HCT116 (cell line): ENCODE data around the gene TANGO6. TPM values are rescaled to one million over a fixed set of nuclear protein-coding genes. Genes with fewer than 3 reads are reported as not detected.

Source experiments
- ATAC-seq: fragments of 200-7000 bp; cut with Tn5 transposase; 2 replicates; pipeline ENCODE4 v1.9.1; 2020; ENCODE audit warnings: mild to moderate bottlenecking, moderate library complexity
- BruUV-seq: library from RNA; stranded (reverse); fragments of 400-500 nt; replicated peaks from 2 replicates; lab custom pipeline; 2021; lab: Mats Ljungman, UMichigan
- CTCF ChIA-PET: fragments of 300-600 bp; sonication (Branson Sonifier 250); formaldehyde crosslinking; loops from one replicate; lab custom pipeline; 2021; ENCODE audit warnings: antibody characterized with exemption; lab: Charles Lee
- POLR2A ChIA-PET: fragments of 300-600, 350-600 bp; sonication (Branson Sonifier 250); formaldehyde crosslinking; loops from one replicate; lab custom pipeline; 2021; ENCODE audit warnings: antibody characterized with exemption; lab: Charles Lee
- RAD21 ChIA-PET, 2 experiments: fragments of 300-600 bp; sonication (Branson Sonifier 250); formaldehyde crosslinking; loops; one replicate each; lab custom pipeline; 2023; ENCODE audit warnings: low total read pairs in 2 of 2; ENCODE audit not compliant: uncharacterized antibody in 2 of 2, unreplicated experiment in 2 of 2, low non-redundant PET in 1 of 2; lab: Charles Lee
- DNase-seq: peaks from one replicate; pipeline ENCODE4 v3.0.0-alpha.2; 2010; ENCODE audit warnings: low read depth, low spot score
- H2AFZ ChIP-seq: fragments of 200-600 bp; shearing (Covaris generic), sonication (generic); 2 replicates; pipeline ENCODE4 v1.6.1; 2017; ENCODE audit warnings: low read depth, mixed run types, mixed read lengths, antibody characterized with exemption, low read length; ENCODE audit not compliant: poor library complexity, severe bottlenecking
- H3K27ac ChIP-seq: 2 replicates; pipeline ENCODE4 v1.5.1; 2012; ENCODE audit warnings: low read depth, low read length
- H3K27me3 ChIP-seq: fragments of 200-600 bp; sonication (generic); 2 replicates; pipeline ENCODE4 v1.6.1; 2016; ENCODE audit warnings: mixed run types, low read length, mixed read lengths; ENCODE audit not compliant: insufficient read depth
- H3K36me3 ChIP-seq, 2 experiments: fragments of 200-500 bp in 1 of 2; fragments of 200-600 bp in 1 of 2; sonication (Bioruptor generic) in 1 of 2; sonication (generic) in 1 of 2; 2 replicates each; pipeline versions ENCODE4 v1.5.1 to v1.6.1; 2014 to 2016; ENCODE audit warnings: low read length in 2 of 2, inconsistent platforms in 1 of 2, mixed read lengths in 1 of 2, mixed run types in 1 of 2; ENCODE audit not compliant: insufficient read depth in 2 of 2, control insufficient read depth in 1 of 2
- H3K4me1 ChIP-seq, 2 experiments: fragments of 200-600 bp in 1 of 2; sonication (generic) in 1 of 2; 2 replicates each; pipeline versions ENCODE4 v1.5.1 to v1.6.1; 2012 to 2017; ENCODE audit warnings: low read length in 2 of 2, inconsistent platforms in 1 of 2, mild to moderate bottlenecking in 1 of 2, mixed read lengths in 1 of 2, mixed run types in 1 of 2, moderate library complexity in 1 of 2; ENCODE audit not compliant: insufficient read depth in 2 of 2, control insufficient read depth in 1 of 2
- H3K4me2 ChIP-seq: fragments of 200-600 bp; sonication (generic); 2 replicates; pipeline ENCODE4 v1.6.1; 2017; ENCODE audit warnings: mixed run types, low read length, mixed read lengths
- H3K4me3 ChIP-seq, 2 experiments: fragments of 200-600 bp in 1 of 2; sonication (generic) in 1 of 2; replicated peaks in 1 of 2; 2 replicates each; pipeline ENCODE4 v1.5.1; 2011 to 2016; ENCODE audit warnings: low read length in 2 of 2, control low read depth in 1 of 2, low read depth in 1 of 2, mild to moderate bottlenecking in 1 of 2, mixed read lengths in 1 of 2, mixed run types in 1 of 2
- H3K79me2 ChIP-seq: fragments of 200-600 bp; sonication (generic); 2 replicates; pipeline ENCODE4 v1.6.1; 2017; ENCODE audit warnings: mild to moderate bottlenecking, mixed run types, low read length, moderate library complexity, mixed read lengths; ENCODE audit not compliant: insufficient read depth
- H3K9ac ChIP-seq: fragments of 200-600 bp; sonication (generic); 2 replicates; pipeline ENCODE4 v1.6.1; 2016; ENCODE audit warnings: low read length, mixed read lengths
- H3K9me2 ChIP-seq: fragments of 200-600 bp; sonication (generic), shearing (Covaris generic); 2 replicates; pipeline ENCODE4 v1.6.1; 2017; ENCODE audit warnings: mixed run types, mild to moderate bottlenecking, moderate library complexity; ENCODE audit not compliant: insufficient read depth
- H3K9me3 ChIP-seq, 2 experiments: fragments of 200-500 bp in 1 of 2; fragments of 200-600 bp in 1 of 2; sonication (Bioruptor generic) in 1 of 2; sonication (generic) in 1 of 2; 2 replicates each; pipeline ENCODE4 v1.6.1; 2014 to 2017; ENCODE audit warnings: low read length in 2 of 2, mixed read lengths in 2 of 2, inconsistent platforms in 1 of 2, low read depth in 1 of 2, mild to moderate bottlenecking in 1 of 2, mixed run types in 1 of 2, moderate library complexity in 1 of 2; ENCODE audit not compliant: control insufficient read depth in 1 of 2, insufficient read depth in 1 of 2
- H4K20me1 ChIP-seq: fragments of 200-600 bp; sonication (generic), shearing (Covaris generic); 2 replicates; pipeline ENCODE4 v1.6.1; 2017; ENCODE audit warnings: mixed run types, mild to moderate bottlenecking, moderate library complexity; ENCODE audit not compliant: insufficient read depth
- CEBPB ChIP-seq: IDR thresholded peaks from 2 replicates; pipeline ENCODE4 v1.6.1; 2012; ENCODE audit warnings: low read depth
- CTCF ChIP-seq, 3 experiments: fragments of 200-600 bp in 1 of 3; sonication (generic) in 1 of 3; IDR thresholded peaks in 2 of 3; conservative IDR thresholded peaks in 1 of 3; 2 replicates each; pipeline ENCODE4 v1.5.1; 2012 to 2017; ENCODE audit warnings: low read depth in 2 of 3, low read length in 2 of 3, antibody characterized with exemption in 1 of 3, borderline replicate concordance in 1 of 3, control low read depth in 1 of 3, mild to moderate bottlenecking in 1 of 3, mixed read lengths in 1 of 3, mixed run types in 1 of 3, moderate library complexity in 1 of 3; ENCODE audit not compliant: insufficient read depth in 1 of 3
- EGR1 ChIP-seq: IDR thresholded peaks from 2 replicates; pipeline ENCODE4 v1.6.1; 2012; ENCODE audit warnings: low read depth
- POLR2AphosphoS5 ChIP-seq: IDR thresholded peaks from 2 replicates; pipeline ENCODE4 v1.6.1; 2011; ENCODE audit warnings: mild to moderate bottlenecking, low read depth, low read length, moderate library complexity
- SRF ChIP-seq: IDR thresholded peaks from 2 replicates; pipeline ENCODE4 v1.6.1; 2012; ENCODE audit warnings: low read depth
- ZFX ChIP-seq: fragments of 450-650 bp; IDR thresholded peaks from 2 replicates; pipeline ENCODE4 v1.6.1; 2017
- ZNF274 ChIP-seq: fragments of 200-500 bp; sonication (Bioruptor generic); IDR thresholded peaks from 2 replicates; pipeline ENCODE4 v1.6.1; 2014; ENCODE audit warnings: mild to moderate bottlenecking, low read depth, low read length, inconsistent platforms
- intact Hi-C: fragments of 100-400 bp; cut with micrococcal nuclease; formaldehyde crosslinking; loops from 2 replicates; pipeline ENCODE4 v1.10.0; 2022
- total RNA-seq: library from RNA; stranded (reverse); gene quantifications from one replicate; pipeline ENCODE4 v1.2.1, GENCODE V29; 2021; ENCODE audit not compliant: unreplicated experiment
- TF ChIP-seq, protein P1 (sequence below): IDR thresholded peaks from 2 replicates; pipeline ENCODE4 v1.6.1; 2012
- TF ChIP-seq, protein P2 (sequence below): IDR thresholded peaks from 2 replicates; pipeline ENCODE4 v1.6.1; 2011; ENCODE audit warnings: mild to moderate bottlenecking, low read length, moderate library complexity; ENCODE audit not compliant: insufficient replicate concordance; ENCODE audit errors: extremely low read depth
- TF ChIP-seq, protein P3 (sequence below): IDR thresholded peaks from 2 replicates; pipeline ENCODE4 v1.6.1; 2012

TANGO6 gene
- total RNA-seq, 1 experiment from 2014 or later = 16.4 TPM

GRCh38 chr16:69132424-69133252 lies 289.3 kb downstream of the TANGO6 start, which contains the start of the genes CHTF8 and UTP4 (continued):
- TF ChIP-seq CTCF (IDR thresholded peaks at IDR 0.05 in 2 of 3, conservative IDR thresholded peaks at IDR 0.05 in 1 of 3; ENCODE audit: borderline replicate concordance in 1 of 3, insufficient read depth in 1 of 3, low read depth in 2 of 3, low read length in 2 of 3) = no peak
- peak; percentile 76 for TF ChIP-seq POLR2AphosphoS5

DNA sequence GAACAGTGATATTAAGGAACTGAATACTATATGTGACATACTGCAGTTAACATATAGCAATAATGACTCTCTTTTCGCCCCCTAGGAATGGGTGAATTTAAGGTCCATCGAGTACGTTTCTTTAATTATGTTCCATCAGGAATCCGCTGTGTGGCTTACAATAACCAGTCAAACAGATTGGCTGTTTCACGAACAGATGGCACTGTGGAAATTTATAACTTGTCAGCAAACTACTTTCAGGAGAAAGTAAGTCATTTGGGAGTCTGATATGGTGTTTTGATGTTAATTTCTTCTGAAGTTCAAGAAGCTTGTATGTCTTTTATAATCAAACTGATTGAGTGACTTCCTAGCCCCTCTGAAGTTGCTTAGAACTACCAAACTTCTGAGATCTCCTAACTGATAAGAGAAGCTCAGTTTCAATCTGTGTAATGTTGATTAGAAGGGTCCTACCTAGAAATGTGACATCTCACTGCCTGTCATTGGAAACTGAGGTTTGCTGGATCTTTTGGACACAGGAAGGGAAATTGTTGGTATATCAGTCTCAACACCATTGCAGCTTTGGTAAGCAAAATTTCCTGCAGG lies 290.1 kb downstream of the TANGO6 start:
- Histone ChIP-seq H3K4me1 (peaks cover 12 to 20% of the 10 kb centered on the region in 2 experiments; a peak in 3 of 4 replicates), H2AFZ (no peak overlapping the region), H3K79me2 (peaks cover 98% of the 10 kb centered on the region), H3K27me3 (no peaks in the 10 kb centered on the region), H3K36me3 (peaks cover 19 to 55% of the 10 kb centered on the region in 2 experiments), H3K9me2 (no peaks in the 10 kb centered on the region), H4K20me1 (peaks cover 27% of the 10 kb centered on the region; the same call in 1 of the 2 replicates), H3K9me3 (no peaks in the 10 kb centered on the region), H3K9ac (peak overlapping the region; percentile 93), H3K4me2 (peak overlapping the region; percentile 92), H3K27ac (peak overlapping the region; percentile 96; the same call in 1 of the 2 replicates), H3K4me3 (peak overlapping the region; percentile 88 to 99)
- POLR2A ChIA-PET = no interaction called here
- TF ChIP-seq POLR2AphosphoS5 (no peak), CEBPB (no peak), ZFX (no peak), ZNF274 (no peak), SRF (no peak), EGR1 (no peak)
- TF ChIP-seq, protein P1, sequence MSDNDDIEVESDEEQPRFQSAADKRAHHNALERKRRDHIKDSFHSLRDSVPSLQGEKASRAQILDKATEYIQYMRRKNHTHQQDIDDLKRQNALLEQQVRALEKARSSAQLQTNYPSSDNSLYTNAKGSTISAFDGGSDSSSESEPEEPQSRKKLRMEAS = no peak
- TF ChIP-seq, protein P2, sequence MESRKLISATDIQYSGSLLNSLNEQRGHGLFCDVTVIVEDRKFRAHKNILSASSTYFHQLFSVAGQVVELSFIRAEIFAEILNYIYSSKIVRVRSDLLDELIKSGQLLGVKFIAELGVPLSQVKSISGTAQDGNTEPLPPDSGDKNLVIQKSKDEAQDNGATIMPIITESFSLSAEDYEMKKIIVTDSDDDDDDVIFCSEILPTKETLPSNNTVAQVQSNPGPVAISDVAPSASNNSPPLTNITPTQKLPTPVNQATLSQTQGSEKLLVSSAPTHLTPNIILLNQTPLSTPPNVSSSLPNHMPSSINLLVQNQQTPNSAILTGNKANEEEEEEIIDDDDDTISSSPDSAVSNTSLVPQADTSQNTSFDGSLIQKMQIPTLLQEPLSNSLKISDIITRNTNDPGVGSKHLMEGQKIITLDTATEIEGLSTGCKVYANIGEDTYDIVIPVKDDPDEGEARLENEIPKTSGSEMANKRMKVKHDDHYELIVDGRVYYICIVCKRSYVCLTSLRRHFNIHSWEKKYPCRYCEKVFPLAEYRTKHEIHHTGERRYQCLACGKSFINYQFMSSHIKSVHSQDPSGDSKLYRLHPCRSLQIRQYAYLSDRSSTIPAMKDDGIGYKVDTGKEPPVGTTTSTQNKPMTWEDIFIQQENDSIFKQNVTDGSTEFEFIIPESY = no peak
- TF ChIP-seq, protein P3, sequence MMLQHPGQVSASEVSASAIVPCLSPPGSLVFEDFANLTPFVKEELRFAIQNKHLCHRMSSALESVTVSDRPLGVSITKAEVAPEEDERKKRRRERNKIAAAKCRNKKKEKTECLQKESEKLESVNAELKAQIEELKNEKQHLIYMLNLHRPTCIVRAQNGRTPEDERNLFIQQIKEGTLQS = no peak
- no peak for DNase-seq
- no peak for ATAC-seq
- intact Hi-C loops = no loop called here
- BruUV-seq = no TSS peak
- RAD21 ChIA-PET = no interaction called here
- CTCF ChIA-PET = interaction anchor here (1.8 kb wide), 1 partner anchor 17 kb away, joined by 4 read pairs; no protein-coding TSS in a partner anchor
